Immature natural killer cell (primary cell): ENCODE data around the gene IRF2BP1. TPM values are rescaled to one million over a fixed set of nuclear protein-coding genes. Genes with fewer than 3 reads are reported as not detected.
A peak's percentile ranks its signal among the peaks of the same experiment; 100 is the strongest.
"Not testable (repeated sequence)": the region's sequence is repeated elsewhere in the genome, so short reads cannot be mapped to it uniquely, and the experiment has no call there.

Experiments used
- DNase-seq, 3 donors: peaks; one replicate each; pipeline ENCODE4 v3.0.0; 2022; ENCODE audit warnings: mixed read lengths in 1 of 3
- H3K27ac Mint-ChIP-seq, 6 donors: one replicate each; pipeline ENCODE4 v1.8.0; 2020; ENCODE audit warnings: mixed read lengths in 6 of 6, mild to moderate bottlenecking in 5 of 6, inconsistent platforms in 4 of 6, moderate library complexity in 3 of 6
- H3K27me3 Mint-ChIP-seq, 3 donors: one replicate each; pipeline ENCODE4 v1.8.0; 2020 to 2021; ENCODE audit warnings: low read depth in 3 of 3, mild to moderate bottlenecking in 3 of 3, mixed read lengths in 3 of 3, moderate library complexity in 3 of 3, inconsistent platforms in 1 of 3
- H3K36me3 Mint-ChIP-seq, 3 donors: one replicate each; pipeline ENCODE4 v1.8.0; 2020; ENCODE audit warnings: mixed read lengths in 3 of 3, inconsistent platforms in 2 of 3, mild to moderate bottlenecking in 2 of 3
- H3K4me1 Mint-ChIP-seq, 2 donors: one replicate each; pipeline ENCODE4 v1.8.0; 2020; ENCODE audit warnings: inconsistent platforms in 2 of 2, mild to moderate bottlenecking in 2 of 2, mixed read lengths in 2 of 2, moderate library complexity in 1 of 2
- H3K4me3 Mint-ChIP-seq, 5 donors: one replicate each; pipeline ENCODE4 v1.8.0; 2020; ENCODE audit warnings: mild to moderate bottlenecking in 5 of 5, mixed read lengths in 5 of 5, inconsistent platforms in 3 of 5, moderate library complexity in 3 of 5
- H3K9me3 Mint-ChIP-seq, 6 donors: one replicate each; pipeline ENCODE4 v1.8.0; 2020; ENCODE audit warnings: mild to moderate bottlenecking in 6 of 6, mixed read lengths in 6 of 6, inconsistent platforms in 4 of 6, moderate library complexity in 3 of 6
- polyA plus RNA-seq, 3 donors: library from polyadenylated mRNA; unstranded; fragments of 300-500 nt; fragmentation: Illumina TruSeq; gene quantifications; one replicate each; pipeline ENCODE4 v1.2.3, GENCODE V29; 2021

The IRF2BP1 gene
- polyA plus RNA-seq, 3 donors from 2014 or later: 3.4 to 9.4 (median 7.0) TPM

GRCh38 chr19:45899253-45899652 lies 13.3 kb upstream of the IRF2BP1 start:
- no peak overlapping the region for H3K4me3 Mint-ChIP-seq

GRCh38 chr19:45897261-45897812 lies 11.4 kb upstream of the IRF2BP1 start:
- H3K9me3 Mint-ChIP-seq: no peaks in the 10 kb centered on the region
- H3K27ac Mint-ChIP-seq: no peak overlapping the region
- peaks cover 15 to 19% of the 10 kb centered on the region in 2 donors for H3K4me1 Mint-ChIP-seq
- DNase-seq: no peak
- H3K4me3 Mint-ChIP-seq: no peak overlapping the region
- peaks cover 2 to 4% (median 3%) of the 10 kb centered on the region in 3 donors for H3K27me3 Mint-ChIP-seq
- peaks cover 8 to 14% (median 9%) of the 10 kb centered on the region in 3 donors for H3K36me3 Mint-ChIP-seq

More at GRCh38 chr19:45899253-45899652, 13.3 kb upstream of the IRF2BP1 start:
- peaks cover 8 to 14% (median 9%) of the 10 kb centered on the region in 3 donors for H3K36me3 Mint-ChIP-seq
- DNase-seq: no peak
- H3K9me3 Mint-ChIP-seq: no peaks in the 10 kb centered on the region
- no peak overlapping the region for H3K27ac Mint-ChIP-seq
- peaks cover 19 to 21% of the 10 kb centered on the region in 2 donors for H3K4me1 Mint-ChIP-seq
- peaks cover 8 to 11% (median 11%) of the 10 kb centered on the region in 3 donors for H3K27me3 Mint-ChIP-seq

- peaks cover 8 to 14% (median 9%) of the 10 kb centered on the region in 3 donors for H3K36me3 Mint-ChIP-seq
- not testable (repeated sequence) for H3K27me3 Mint-ChIP-seq, H3K4me3 Mint-ChIP-seq, DNase-seq, H3K27ac Mint-ChIP-seq, H3K9me3 Mint-ChIP-seq
- peaks cover 8 to 13% of the 10 kb centered on the region in 2 donors for H3K4me1 Mint-ChIP-seq
These were observed 10.2 kb upstream of the IRF2BP1 start for GRCh38 chr19:45895983-45896599.

- Mint-ChIP-seq H3K4me3 (no peak overlapping the region), H3K4me1 (peaks cover 3 to 8% of the 10 kb centered on the region in 2 donors), H3K27me3 (peaks cover 0 to 2% (median 0%) of the 10 kb centered on the region in 3 donors), H3K9me3 (no peaks in the 10 kb centered on the region), H3K36me3 (peaks cover 8 to 11% (median 9%) of the 10 kb centered on the region in 3 donors), H3K27ac (peak overlapping the region in 1 of 6 donors; percentile 21)
- DNase-seq: no peak
These were observed 9.6 kb upstream of the IRF2BP1 start for GRCh38 chr19:45895519-45895972.

- peaks cover 4 to 8% (median 5%) of the 10 kb centered on the region in 3 donors for H3K27me3 Mint-ChIP-seq
- H3K27ac Mint-ChIP-seq: no peak overlapping the region
- H3K4me3 Mint-ChIP-seq: no peak overlapping the region
- no peak for DNase-seq
- peaks cover 13% of the 10 kb centered on the region in 2 donors for H3K4me1 Mint-ChIP-seq
- H3K36me3 Mint-ChIP-seq: peaks cover 0 to 8% (median 0%) of the 10 kb centered on the region in 3 donors
- H3K9me3 Mint-ChIP-seq: no peaks in the 10 kb centered on the region
These were observed 4.9 kb upstream of the IRF2BP1 start for GRCh38 chr19:45890877-45891276.

- peaks cover 4 to 8% (median 5%) of the 10 kb centered on the region in 3 donors for H3K27me3 Mint-ChIP-seq
- H3K27ac Mint-ChIP-seq: peak overlapping the region in 1 of 6 donors; percentile 51
- no peak for DNase-seq
- peaks cover 14 to 16% of the 10 kb centered on the region in 2 donors for H3K4me1 Mint-ChIP-seq
- H3K4me3 Mint-ChIP-seq: no peak overlapping the region
- H3K36me3 Mint-ChIP-seq: no peaks in the 10 kb centered on the region
- no peaks in the 10 kb centered on the region for H3K9me3 Mint-ChIP-seq
These were observed 3.4 kb upstream of the IRF2BP1 start for GRCh38 chr19:45889210-45889885.

- H3K4me1 Mint-ChIP-seq: peaks cover 22 to 27% of the 10 kb centered on the region in 2 donors
- no peaks in the 10 kb centered on the region for H3K9me3 Mint-ChIP-seq
- H3K36me3 Mint-ChIP-seq: peaks cover 0 to 4% (median 0%) of the 10 kb centered on the region in 3 donors
- peak overlapping the region; percentile 96 to 100 (median 97) for H3K4me3 Mint-ChIP-seq
- peak overlapping the region; percentile 94 to 99 (median 96) for H3K27ac Mint-ChIP-seq
- no peak for DNase-seq
- H3K27me3 Mint-ChIP-seq: peaks cover 4 to 9% (median 8%) of the 10 kb centered on the region in 3 donors
These were observed 1.3 kb upstream of the IRF2BP1 start for GRCh38 chr19:45887200-45887710.

GRCh38 chr19:45886427-45887199 lies 672 bp upstream of the IRF2BP1 start:
- Mint-ChIP-seq H3K27me3 (peaks cover 4 to 11% (median 9%) of the 10 kb centered on the region in 3 donors), H3K27ac (peak overlapping the region; percentile 94 to 99 (median 96)), H3K4me3 (peak overlapping the region; percentile 96 to 100 (median 97)), H3K9me3 (no peaks in the 10 kb centered on the region), H3K36me3 (peaks cover 0 to 4% (median under 1%) of the 10 kb centered on the region in 3 donors), H3K4me1 (peaks cover 22 to 27% of the 10 kb centered on the region in 2 donors)
- peak; percentile 88 to 89 (median 89) for DNase-seq

GRCh38 chr19:45884682-45885555 lies 1.0 kb downstream of the IRF2BP1 start:
- Mint-ChIP-seq H3K36me3 (peaks cover 0 to 4% (median 3%) of the 10 kb centered on the region in 3 donors), H3K4me3 (peak overlapping the region; percentile 26 to 65 (median 41)), H3K4me1 (peaks cover 22 to 27% of the 10 kb centered on the region in 2 donors), H3K27ac (peak overlapping the region in 1 of 6 donors; percentile 40), H3K27me3 (peaks cover 4 to 13% (median 9%) of the 10 kb centered on the region in 3 donors), H3K9me3 (no peaks in the 10 kb centered on the region)
- no peak for DNase-seq

GRCh38 chr19:45883881-45884681 lies 1.9 kb downstream of the IRF2BP1 start:
- H3K27me3 Mint-ChIP-seq: peaks cover 4 to 13% (median 9%) of the 10 kb centered on the region in 3 donors
- H3K4me1 Mint-ChIP-seq: peaks cover 22 to 27% of the 10 kb centered on the region in 2 donors
- no peak for DNase-seq
- H3K27ac Mint-ChIP-seq: peak overlapping the region in 1 of 6 donors; percentile 46
- H3K4me3 Mint-ChIP-seq: peak overlapping the region in 3 of 5 donors; percentile 52 to 82 (median 71)
- peaks cover 0 to 4% (median 3%) of the 10 kb centered on the region in 3 donors for H3K36me3 Mint-ChIP-seq
- no peaks in the 10 kb centered on the region for H3K9me3 Mint-ChIP-seq

GRCh38 chr19:45883586-45883880 lies 2.4 kb downstream of the IRF2BP1 start:
- H3K27ac Mint-ChIP-seq: peak overlapping the region in 5 of 6 donors; percentile 2 to 75 (median 47)
- DNase-seq: no peak
- peaks cover 0 to 7% (median 4%) of the 10 kb centered on the region in 3 donors for H3K36me3 Mint-ChIP-seq
- H3K27me3 Mint-ChIP-seq: peaks cover 4 to 14% (median 9%) of the 10 kb centered on the region in 3 donors
- H3K4me3 Mint-ChIP-seq: peak overlapping the region; percentile 52 to 82 (median 71)
- H3K4me1 Mint-ChIP-seq: peaks cover 22 to 27% of the 10 kb centered on the region in 2 donors
- no peaks in the 10 kb centered on the region for H3K9me3 Mint-ChIP-seq
